GM21737 (cell line): Measurements from ENCODE around the gene BAD.

Source experiments
- ATAC-seq: cut with Tn5 transposase; IDR thresholded peaks from one replicate; pipeline ENCODE4 v1.9.1; 2021; ENCODE audit warnings: mild to moderate bottlenecking, moderate library complexity; ENCODE audit not compliant: unreplicated experiment

BAD gene

GRCh38 chr11:64232967-64233315, 51.5 kb downstream of the BAD start:
- no peak for ATAC-seq

GRCh38 chr11:64232182-64232966, 52.1 kb downstream of the BAD start:
- ATAC-seq: no peak

GRCh38 chr11:64231546-64231945, 52.9 kb downstream of the BAD start:
- no peak for ATAC-seq

DNA sequence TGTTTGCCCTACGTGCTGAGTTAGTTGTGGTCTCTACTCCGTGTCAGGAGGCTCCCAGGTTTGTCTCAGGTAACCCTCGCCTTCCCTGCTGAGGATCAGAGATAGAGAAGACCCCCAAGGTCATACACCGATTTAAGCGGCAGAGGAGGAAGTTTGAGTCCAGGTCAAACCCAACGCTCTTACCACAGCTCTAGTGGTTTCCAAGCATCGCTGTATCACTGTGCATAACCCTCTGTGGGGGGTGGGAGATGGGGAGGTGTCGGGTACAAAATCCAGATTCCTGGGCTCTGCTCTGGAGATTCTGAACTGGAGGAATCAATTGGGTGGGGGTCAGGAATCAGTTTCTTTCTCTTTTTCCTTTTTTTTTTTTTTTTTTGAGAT, 53.5 kb downstream of the BAD start:
- ATAC-seq: no peak

- peak; percentile 48 for ATAC-seq
These were observed 54.1 kb downstream of the BAD start, which contains the start of gene DNAJC4 for GRCh38 chr11:64230171-64230984. TSS of gene DNAJC4 (plus strand) at chr11:64230548. CDS start at chr11:64230855, 307 bp downstream.

- no peak for ATAC-seq
These were observed 54.7 kb downstream of the BAD start for GRCh38 chr11:64229744-64230170.

DNA sequence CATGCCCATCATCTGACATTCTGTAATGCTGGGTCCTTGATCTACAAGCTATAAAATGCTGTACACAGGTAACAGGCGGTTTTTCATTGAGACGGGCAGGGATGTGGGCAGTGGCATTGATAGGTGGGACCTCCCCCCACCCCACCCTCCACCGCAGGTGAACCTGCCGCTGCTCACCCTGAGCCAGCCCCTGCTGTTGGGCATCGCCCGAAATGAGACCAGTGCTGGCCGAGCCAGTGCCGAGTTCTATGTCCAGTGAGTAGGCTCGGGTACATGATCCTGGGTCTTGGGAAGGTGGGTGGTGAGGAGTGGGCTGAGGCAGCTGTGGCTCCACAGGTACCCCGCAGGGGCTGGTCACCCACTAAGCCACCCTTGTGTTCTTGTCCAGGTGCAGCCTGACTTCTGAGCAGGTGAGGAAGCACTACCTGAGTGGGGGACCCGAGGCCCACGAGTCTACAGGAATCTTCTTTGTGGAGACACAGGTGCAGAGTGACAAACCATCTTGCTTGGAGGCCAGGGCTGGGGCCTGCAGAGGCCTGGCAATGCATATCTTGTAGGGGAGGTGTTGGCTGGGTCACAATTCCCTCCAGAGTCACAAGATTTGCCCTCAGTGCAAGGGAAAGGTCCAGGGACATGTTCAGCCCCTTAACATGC, 55.2 kb downstream of the BAD start:
- ATAC-seq: no peak

GRCh38 chr11:64227405-64227956, 57.0 kb downstream of the BAD start:
- no peak for ATAC-seq

DNA sequence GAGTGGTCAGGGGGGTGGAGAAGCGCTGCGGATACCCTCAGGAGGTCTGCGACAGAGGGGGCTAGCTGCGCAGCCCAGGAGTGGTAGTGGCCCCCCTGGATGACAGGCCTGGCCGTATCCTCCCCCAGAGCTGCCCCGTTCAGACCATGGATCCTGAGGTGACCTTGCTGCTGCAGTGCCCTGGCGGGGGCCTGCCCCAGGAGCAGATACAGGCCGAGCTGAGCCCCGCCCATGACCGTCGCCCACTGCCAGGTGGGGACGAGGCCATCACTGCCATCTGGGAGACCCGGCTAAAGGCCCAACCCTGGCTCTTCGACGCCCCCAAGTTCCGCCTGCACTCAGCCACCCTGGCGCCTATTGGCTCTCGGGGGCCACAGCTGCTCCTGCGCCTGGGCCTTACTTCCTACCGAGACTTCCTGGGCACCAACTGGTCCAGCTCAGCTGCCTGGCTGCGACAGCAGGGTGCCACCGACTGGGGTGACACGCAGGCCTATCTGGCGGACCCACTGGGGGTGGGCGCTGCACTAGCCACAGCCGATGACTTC, 57.9 kb downstream of the BAD start:
- no peak for ATAC-seq

GRCh38 chr11:64225608-64226506, 58.6 kb downstream of the BAD start, which contains the start of the genes NUDT22 and TRPT1:
TSS of gene NUDT22 (plus strand) at chr11:64226274. CDS start at chr11:64226653, 379 bp downstream.
TSS of gene TRPT1 (minus strand) at chr11:64226186. CDS start at chr11:64225860, 326 bp downstream.
- peak; percentile 42 for ATAC-seq

GRCh38 chr11:64224891-64225607, 59.4 kb downstream of the BAD start:
- no peak for ATAC-seq

DNA sequence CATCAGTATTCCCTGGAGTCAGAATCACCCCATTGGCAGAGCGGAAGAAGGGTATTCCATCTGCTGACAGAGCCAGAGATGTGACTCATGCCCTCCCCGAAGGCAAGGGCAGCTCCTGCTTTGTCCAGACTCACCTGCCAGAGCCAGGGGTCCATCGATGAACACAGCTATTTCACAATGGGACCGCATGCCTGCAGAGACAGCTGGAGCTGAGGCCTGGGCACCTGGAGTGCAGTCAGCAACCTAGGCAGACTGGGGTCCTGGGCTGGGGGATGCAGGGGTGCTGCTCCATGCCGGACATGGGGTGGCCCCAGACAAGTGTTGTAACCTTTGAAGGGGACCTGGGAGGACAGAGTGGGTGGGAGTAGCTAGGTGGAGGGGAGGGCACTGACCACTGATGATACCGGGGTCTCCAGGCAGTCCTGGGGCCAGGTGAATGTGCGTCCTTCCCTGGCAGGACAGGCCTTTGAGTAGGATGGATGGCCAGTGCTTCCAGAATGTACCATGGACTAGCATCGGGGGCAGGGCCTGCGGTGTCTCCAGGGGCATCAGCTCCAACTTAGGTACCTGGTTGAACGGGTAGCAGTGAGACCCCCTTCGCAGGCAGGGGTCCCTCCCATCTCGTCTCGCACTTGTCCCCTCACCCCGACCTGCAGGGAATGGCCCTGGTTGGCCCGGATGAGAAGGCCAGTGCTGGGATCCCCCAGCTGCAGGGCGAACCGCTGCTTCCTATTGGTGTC, 60.1 kb downstream of the BAD start:
- ATAC-seq: no peak

GRCh38 chr11:64223001-64223651, 61.3 kb downstream of the BAD start:
- ATAC-seq: no peak

- ATAC-seq: no peak
These were observed 61.8 kb downstream of the BAD start for GRCh38 chr11:64222651-64223000.

DNA sequence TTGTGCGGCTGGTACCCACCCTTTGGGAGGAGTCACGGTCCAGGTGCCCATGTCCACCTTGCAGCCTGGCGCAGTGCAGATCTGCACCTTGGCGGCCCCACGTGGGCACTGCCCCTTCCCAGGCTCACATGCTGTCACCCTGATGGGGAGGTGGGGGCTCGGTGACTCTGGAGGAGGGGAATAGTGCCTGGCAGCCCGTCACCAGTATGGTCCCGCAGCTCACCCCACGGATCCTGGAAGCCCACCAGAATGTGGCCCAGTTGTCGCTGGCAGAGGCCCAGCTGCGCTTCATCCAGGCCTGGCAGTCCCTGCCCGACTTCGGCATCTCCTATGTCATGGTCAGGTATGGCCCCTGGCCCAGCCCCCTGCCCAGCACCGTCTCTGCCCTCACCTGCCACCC, 63.7 kb downstream of the BAD start:
- ATAC-seq: no peak

- no peak for ATAC-seq
These were observed 64.2 kb downstream of the BAD start for GRCh38 chr11:64220271-64220670.
